Caco-2 (cell line): ENCODE measurements around the gene HIPK2. TPM values are rescaled to one million over a fixed set of nuclear protein-coding genes. Genes with fewer than 3 reads are reported as not detected.

ENCODE experiments used
- BruUV-seq: library from RNA; stranded (reverse); fragments of 400-500 nt; replicated peaks from 2 replicates; lab custom pipeline; 2021; lab: Mats Ljungman, UMichigan
- CTCF ChIA-PET: fragments of 300-600 bp; sonication (Branson Sonifier 250); formaldehyde crosslinking; loops from one replicate; lab custom pipeline; 2022; ENCODE audit warnings: antibody characterized with exemption; lab: Charles Lee
- POLR2A ChIA-PET: fragments of 300-600 bp; sonication (Branson Sonifier 250); formaldehyde crosslinking; loops from one replicate; lab custom pipeline; 2022; ENCODE audit warnings: antibody characterized with exemption; lab: Charles Lee
- DNase-seq, 2 experiments: peaks; one replicate each; pipeline versions ENCODE4 v3.0.0 to v3.0.0-alpha.2; 2020 to 2022
- H3K27me3 ChIP-seq: replicated peaks from 2 replicates; pipeline ENCODE4 v1.6.0; 2011; ENCODE audit warnings: low read length; ENCODE audit not compliant: control insufficient read depth, insufficient read depth
- H3K36me3 ChIP-seq: 2 replicates; pipeline ENCODE4 v1.5.1; 2011; ENCODE audit warnings: low read length; ENCODE audit not compliant: control insufficient read depth, insufficient read depth
- H3K4me1 ChIP-seq: fragments of 250-450 bp; sonication (Bioruptor Pico); 2 replicates; pipeline ENCODE4 v1.5.1; 2020; ENCODE audit warnings: mild to moderate bottlenecking
- H3K4me3 ChIP-seq: 2 replicates; pipeline ENCODE4 v1.5.1; 2011; ENCODE audit warnings: low read depth, mild to moderate bottlenecking, control low read depth, low read length
- H3K9me3 ChIP-seq: fragments of 250-450 bp; sonication (Bioruptor Pico); 2 replicates; pipeline ENCODE4 v1.5.1; 2020; ENCODE audit warnings: mild to moderate bottlenecking, moderate library complexity
- H3K27ac Mint-ChIP-seq: one replicate; pipeline ENCODE4 v1.8.0; 2022; ENCODE audit warnings: mixed read lengths; ENCODE audit not compliant: unreplicated experiment
- H3K27me3 Mint-ChIP-seq: one replicate; pipeline ENCODE4 v1.8.0; 2022; ENCODE audit warnings: mixed read lengths; ENCODE audit not compliant: insufficient read depth, unreplicated experiment
- H3K36me3 Mint-ChIP-seq: one replicate; pipeline ENCODE4 v1.8.0; 2022; ENCODE audit warnings: mild to moderate bottlenecking, mixed read lengths; ENCODE audit not compliant: insufficient read depth, unreplicated experiment
- H3K4me1 Mint-ChIP-seq: one replicate; pipeline ENCODE4 v1.8.0; 2022; ENCODE audit warnings: low read depth, mixed read lengths; ENCODE audit not compliant: unreplicated experiment
- H3K4me3 Mint-ChIP-seq: one replicate; pipeline ENCODE4 v1.8.0; 2022; ENCODE audit warnings: mild to moderate bottlenecking, moderate library complexity, mixed read lengths; ENCODE audit not compliant: unreplicated experiment
- H3K9me3 Mint-ChIP-seq: one replicate; pipeline ENCODE4 v1.8.0; 2022; ENCODE audit warnings: mixed read lengths; ENCODE audit not compliant: unreplicated experiment
- CTCF ChIP-seq, 2 experiments: fragments of 200-600 bp in 1 of 2; IDR thresholded peaks; 1 replicate in 1 of 2; 2 replicates in 1 of 2; pipeline versions ENCODE4 v1.5.1 to v1.8.0; 2011 to 2022; ENCODE audit warnings: antibody characterized with exemption in 1 of 2, control low read depth in 1 of 2, inconsistent platforms in 1 of 2, low read depth in 1 of 2, low read length in 1 of 2, mild to moderate bottlenecking in 1 of 2, moderate library complexity in 1 of 2; ENCODE audit not compliant: insufficient read depth in 1 of 2, severe bottlenecking in 1 of 2, unreplicated experiment in 1 of 2
- intact Hi-C: fragments of 100-400 bp; cut with micrococcal nuclease; formaldehyde crosslinking; loops from one replicate; pipeline ENCODE4 v1.10.0; 2022; ENCODE audit not compliant: unreplicated experiment
- total RNA-seq: library from RNA; stranded (reverse); gene quantifications from 2 replicates; pipeline ENCODE4 v1.2.3, GENCODE V29; 2022

The HIPK2 gene
- total RNA-seq, 1 experiment from 2014 or later: 42.8 TPM

- Histone ChIP-seq H3K9me3 (no peaks in the 10 kb centered on the region), H3K36me3 (peaks cover 1% of the 10 kb centered on the region; the same call in 1 of the 2 replicates), H3K4me3 (no peak overlapping the region), H3K4me1 (no peaks in the 10 kb centered on the region), H3K27me3 (no peaks in the 10 kb centered on the region)
- Mint-ChIP-seq H3K36me3 (peaks cover 8% of the 10 kb centered on the region), H3K27me3 (no peaks in the 10 kb centered on the region), H3K27ac (no peak overlapping the region), H3K4me1 (no peaks in the 10 kb centered on the region), H3K9me3 (no peaks in the 10 kb centered on the region), H3K4me3 (no peak overlapping the region)
- CTCF ChIA-PET: interaction anchor here (0.6 kb wide), 1 partner anchor 1306 kb away, joined by 3 read pairs; no protein-coding TSS in a partner anchor
- DNase-seq: no peak
- BruUV-seq: no TSS peak
- intact Hi-C loops: no loop called here
- POLR2A ChIA-PET: no interaction called here
- TF ChIP-seq CTCF (IDR thresholded peaks at IDR 0.05; ENCODE audit: insufficient read depth in 1 of 2, low read depth in 1 of 2, low read length in 1 of 2, severe bottlenecking in 1 of 2, unreplicated experiment in 1 of 2): no peak
Measured at GRCh38 chr7:139709485-139709884, 68.3 kb downstream of the HIPK2 start.

- Mint-ChIP-seq H3K27me3 (no peaks in the 10 kb centered on the region), H3K36me3 (peaks cover 8% of the 10 kb centered on the region), H3K9me3 (no peaks in the 10 kb centered on the region), H3K27ac (no peak overlapping the region), H3K4me1 (no peaks in the 10 kb centered on the region), H3K4me3 (no peak overlapping the region)
- no peaks in the 10 kb centered on the region for H3K9me3 ChIP-seq
- ChIA-PET POLR2A (interaction anchor here (0.6 kb wide), 1 partner anchor 46 kb away, joined by 8 read pairs; no protein-coding TSS in a partner anchor), CTCF (no interaction called here)
- intact Hi-C loops: no loop called here
- no peak for DNase-seq
- no peaks in the 10 kb centered on the region for H3K4me1 ChIP-seq
- no peak overlapping the region for H3K4me3 ChIP-seq
- TF ChIP-seq CTCF (IDR thresholded peaks at IDR 0.05; ENCODE audit: insufficient read depth in 1 of 2, low read depth in 1 of 2, low read length in 1 of 2, severe bottlenecking in 1 of 2, unreplicated experiment in 1 of 2): no peak
- no peaks in the 10 kb centered on the region for H3K27me3 ChIP-seq
- H3K36me3 ChIP-seq: no peaks in the 10 kb centered on the region; the same call in 1 of the 2 replicates
- no TSS peak for BruUV-seq
Measured at GRCh38 chr7:139708541-139708940, 69.3 kb downstream of the HIPK2 start.

- Histone ChIP-seq H3K36me3 (no peaks in the 10 kb centered on the region; the same call in 1 of the 2 replicates), H3K27me3 (no peaks in the 10 kb centered on the region), H3K4me1 (no peaks in the 10 kb centered on the region), H3K9me3 (no peaks in the 10 kb centered on the region), H3K4me3 (no peak overlapping the region)
- intact Hi-C loops: no loop called here
- ChIA-PET POLR2A (no interaction called here), CTCF (no interaction called here)
- Mint-ChIP-seq H3K4me1 (no peaks in the 10 kb centered on the region), H3K27me3 (no peaks in the 10 kb centered on the region), H3K4me3 (no peak overlapping the region), H3K36me3 (peaks cover 8% of the 10 kb centered on the region), H3K27ac (peak overlapping the region; percentile 43), H3K9me3 (no peaks in the 10 kb centered on the region)
- DNase-seq: no peak
- BruUV-seq: no TSS peak
- TF ChIP-seq CTCF (IDR thresholded peaks at IDR 0.05; ENCODE audit: insufficient read depth in 1 of 2, low read depth in 1 of 2, low read length in 1 of 2, severe bottlenecking in 1 of 2, unreplicated experiment in 1 of 2): no peak
Measured at GRCh38 chr7:139706837-139707236, 71.0 kb downstream of the HIPK2 start.
